GM12892 (cell line): ENCODE results near the gene EMX1.

Experiments
- DNase-seq: peaks from one replicate; pipeline ENCODE4 v3.0.0; 2011; ENCODE audit not compliant: insufficient read length
- FAIRE-seq: peaks from 2 replicates; lab custom pipeline; 2011; peaks lifted over from hg19 to GRCh38; lab: Jason Lieb, UNC
- POLR2A ChIP-seq: IDR thresholded peaks from 2 replicates; pipeline ENCODE4 v1.6.1; 2011; ENCODE audit warnings: low read depth, low read length, control low read depth
- POLR2AphosphoS5 ChIP-seq: IDR thresholded peaks from 2 replicates; pipeline ENCODE4 v1.6.1; 2011; ENCODE audit warnings: low read depth, low read length, control low read depth
- TAF1 ChIP-seq: IDR thresholded peaks from 2 replicates; pipeline ENCODE4 v1.6.1; 2011; ENCODE audit warnings: low read depth, mild to moderate bottlenecking, control low read depth, low read length, borderline replicate concordance

Gene EMX1

DNA sequence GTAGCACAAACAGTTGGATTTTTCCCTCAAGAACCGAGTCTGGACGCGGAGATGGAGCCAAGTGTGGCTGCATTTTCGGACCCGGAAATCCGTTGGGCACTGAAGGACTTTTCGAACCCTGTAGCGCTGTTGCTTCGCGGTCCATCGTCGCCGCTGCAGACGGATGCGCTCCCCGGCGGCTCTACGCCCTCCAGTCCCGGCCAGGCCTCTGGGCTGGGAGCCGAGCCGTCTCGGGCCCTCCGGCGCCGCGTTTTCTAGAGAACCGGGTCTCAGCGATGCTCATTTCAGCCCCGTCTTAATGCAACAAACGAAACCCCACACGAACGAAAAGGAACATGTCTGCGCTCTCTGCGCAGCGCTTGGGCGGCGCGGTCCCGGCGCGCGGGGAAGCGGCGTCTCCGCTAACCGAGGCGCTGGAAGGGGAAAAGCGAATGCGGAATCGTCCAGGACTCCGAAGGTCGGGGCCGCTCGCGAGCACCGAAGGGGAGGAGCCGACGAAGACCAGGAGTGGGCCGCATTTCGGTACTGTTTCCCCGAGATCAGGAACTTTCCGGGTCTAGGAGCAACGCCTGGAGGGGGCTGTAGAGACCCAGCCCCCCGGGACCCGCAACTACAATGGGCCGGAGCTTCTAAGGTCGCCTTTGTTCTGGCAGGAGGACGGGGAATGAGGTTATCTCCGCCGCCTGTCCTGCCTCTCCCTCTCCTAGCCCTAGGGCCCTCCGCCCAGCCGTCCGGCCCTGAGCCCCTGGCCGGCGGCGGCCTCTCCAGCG is 3.2 kb downstream of the EMX1 start:
- no peak for DNase-seq
- FAIRE-seq: no peak
- TF ChIP-seq POLR2AphosphoS5 (no peak), POLR2A (no peak), TAF1 (no peak)

DNA sequence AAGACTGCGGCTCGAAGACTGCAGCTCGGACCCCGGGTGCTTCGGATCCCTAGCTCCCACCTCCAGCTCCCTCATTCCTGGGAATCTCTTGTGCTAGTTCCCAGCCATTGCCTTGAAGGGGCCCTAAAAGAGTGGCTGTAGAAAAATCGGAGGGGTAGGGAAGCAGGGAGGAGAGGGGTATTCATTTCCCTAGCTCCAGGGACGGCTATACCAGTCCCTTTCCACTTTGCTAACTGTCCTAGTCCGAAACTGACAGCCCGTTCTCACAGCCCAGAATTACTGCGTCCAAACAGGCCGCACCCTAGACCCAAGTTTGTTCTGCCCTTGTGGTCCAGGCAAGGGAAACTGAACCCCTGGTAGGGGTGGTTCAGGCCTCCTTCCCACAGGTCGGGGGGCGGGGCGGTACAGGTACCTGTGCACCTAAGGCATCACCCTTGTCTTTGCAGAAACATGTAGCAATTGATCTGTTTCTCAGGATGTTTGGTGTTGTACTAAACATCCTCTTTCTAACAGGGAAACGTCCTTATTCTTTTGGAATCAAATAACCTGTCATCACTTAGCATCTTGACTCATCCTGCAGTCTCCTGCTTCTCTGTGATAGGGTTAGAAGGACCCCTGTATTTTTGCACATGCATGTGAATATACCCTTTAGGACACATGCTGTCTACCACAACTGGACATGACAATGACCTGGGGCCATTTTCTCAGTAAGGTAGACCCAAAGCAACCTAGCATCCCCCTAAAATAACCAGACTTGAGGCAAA is 4.0 kb downstream of the EMX1 start:
- TF ChIP-seq POLR2A: no peak
- TF ChIP-seq TAF1: no peak
- TF ChIP-seq POLR2AphosphoS5: no peak
- peak; percentile 5 for DNase-seq
- no peak for FAIRE-seq

DNA sequence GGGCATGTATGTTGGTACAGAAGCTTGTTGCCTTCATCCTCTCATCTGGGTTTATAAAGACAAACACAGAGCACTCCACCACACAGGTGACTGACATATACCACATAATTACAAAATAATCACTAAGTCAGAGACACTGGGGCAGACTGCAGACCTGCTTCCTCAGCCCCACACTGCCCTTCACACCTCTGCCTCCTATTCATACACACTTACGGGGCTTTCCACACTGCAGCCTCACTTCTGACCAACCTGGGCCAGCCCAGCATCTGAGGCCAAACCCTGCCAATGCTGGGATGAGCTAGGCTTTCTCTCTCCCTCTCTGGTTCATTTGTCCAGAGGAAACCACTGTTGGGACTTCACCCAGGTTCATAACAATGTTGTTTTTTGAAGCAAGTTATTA is 4.5 kb downstream of the EMX1 start:
- DNase-seq (peak; percentile 2), FAIRE-seq (no peak)
- TF ChIP-seq POLR2AphosphoS5: no peak
- TF ChIP-seq POLR2A: no peak
- no peak for TF ChIP-seq TAF1

- DNase-seq: no peak
- FAIRE-seq: no peak
- no peak for TF ChIP-seq POLR2A
- no peak for TF ChIP-seq TAF1
- no peak for TF ChIP-seq POLR2AphosphoS5
Measured at GRCh38 chr2:72923833-72924352, 6.6 kb downstream of the EMX1 start.

DNA sequence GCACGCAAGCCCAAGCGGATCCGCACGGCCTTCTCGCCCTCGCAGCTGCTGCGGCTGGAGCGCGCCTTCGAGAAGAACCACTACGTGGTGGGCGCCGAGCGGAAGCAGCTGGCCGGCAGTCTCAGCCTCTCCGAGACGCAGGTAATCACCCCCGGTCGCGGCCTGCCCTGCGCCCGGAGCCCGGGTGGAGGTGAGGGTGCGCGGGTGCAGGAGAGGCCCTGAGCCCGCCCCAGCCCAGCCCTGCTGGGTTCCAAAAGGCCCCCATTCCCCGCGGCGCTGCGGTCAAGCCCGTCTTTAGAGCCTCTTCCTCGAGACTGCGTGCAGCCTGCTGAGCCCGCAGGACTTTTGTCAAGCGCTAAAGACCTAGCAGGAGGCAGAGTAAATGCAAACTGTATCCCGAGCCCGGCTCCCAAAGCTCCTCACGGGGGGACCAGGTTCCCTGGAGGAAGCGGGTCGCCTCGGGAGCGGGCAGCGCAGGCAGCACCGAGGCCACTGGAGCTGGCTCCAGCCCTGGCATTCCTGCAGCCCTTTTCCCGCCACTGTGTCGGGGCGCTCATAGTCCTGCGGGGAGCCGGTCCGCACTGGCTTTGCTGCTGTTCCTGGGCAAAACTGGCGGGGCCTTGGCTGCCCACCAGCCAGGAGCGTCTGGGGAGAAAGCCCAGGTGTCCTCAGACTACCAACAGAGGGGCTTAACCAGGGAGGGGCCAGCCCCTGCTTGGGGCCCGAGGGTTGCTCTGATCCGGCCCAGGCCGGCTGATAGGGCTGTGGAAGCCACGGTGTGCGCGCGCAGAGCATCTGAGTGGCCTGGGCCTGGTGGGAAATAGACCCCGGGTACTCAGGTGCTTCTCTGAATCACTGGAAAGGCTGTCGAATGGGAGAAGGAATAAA is 7.3 kb downstream of the EMX1 start:
- TF ChIP-seq POLR2A: no peak
- no peak for TF ChIP-seq TAF1
- TF ChIP-seq POLR2AphosphoS5: no peak
- peak; percentile 51 for DNase-seq
- no peak for FAIRE-seq

DNA sequence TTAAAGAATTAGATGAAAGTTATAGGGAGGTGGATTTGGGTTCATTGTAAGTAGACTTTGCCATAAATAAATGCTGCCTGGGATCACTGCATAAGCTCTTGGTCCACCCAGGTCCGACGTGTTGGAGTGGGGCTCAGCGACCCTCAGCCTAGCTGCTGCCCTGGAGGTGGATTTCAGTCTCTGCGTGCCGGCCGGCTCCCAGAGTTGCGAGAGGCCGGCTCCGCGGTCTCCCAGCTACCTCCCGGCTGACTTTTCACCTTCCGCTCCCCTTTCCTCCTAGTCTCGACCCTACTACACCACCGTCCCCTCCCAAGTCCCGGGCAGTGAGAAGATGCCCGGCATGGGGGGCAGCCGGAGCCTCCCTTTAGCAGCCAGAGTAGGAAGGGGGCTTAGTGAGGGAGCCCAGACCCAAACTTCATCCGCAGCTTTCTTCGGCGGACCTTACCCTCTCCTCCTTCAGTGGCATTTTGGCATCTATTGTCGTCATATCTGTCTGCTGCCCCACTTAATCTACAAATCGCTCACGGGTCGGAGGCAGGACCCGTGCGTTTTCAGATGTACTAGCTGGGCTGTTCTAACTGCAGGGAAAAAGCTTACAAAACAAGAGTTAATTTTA is 8.1 kb downstream of the EMX1 start:
- FAIRE-seq (no peak), DNase-seq (peak; percentile 13)
- TF ChIP-seq POLR2AphosphoS5: no peak
- no peak for TF ChIP-seq POLR2A
- TF ChIP-seq TAF1: no peak

GRCh38 chr2:72926368-72926767 is 9.0 kb downstream of the EMX1 start:
- TF ChIP-seq POLR2A (no peak), TAF1 (no peak), POLR2AphosphoS5 (no peak)
- FAIRE-seq (no peak), DNase-seq (no peak)

DNA sequence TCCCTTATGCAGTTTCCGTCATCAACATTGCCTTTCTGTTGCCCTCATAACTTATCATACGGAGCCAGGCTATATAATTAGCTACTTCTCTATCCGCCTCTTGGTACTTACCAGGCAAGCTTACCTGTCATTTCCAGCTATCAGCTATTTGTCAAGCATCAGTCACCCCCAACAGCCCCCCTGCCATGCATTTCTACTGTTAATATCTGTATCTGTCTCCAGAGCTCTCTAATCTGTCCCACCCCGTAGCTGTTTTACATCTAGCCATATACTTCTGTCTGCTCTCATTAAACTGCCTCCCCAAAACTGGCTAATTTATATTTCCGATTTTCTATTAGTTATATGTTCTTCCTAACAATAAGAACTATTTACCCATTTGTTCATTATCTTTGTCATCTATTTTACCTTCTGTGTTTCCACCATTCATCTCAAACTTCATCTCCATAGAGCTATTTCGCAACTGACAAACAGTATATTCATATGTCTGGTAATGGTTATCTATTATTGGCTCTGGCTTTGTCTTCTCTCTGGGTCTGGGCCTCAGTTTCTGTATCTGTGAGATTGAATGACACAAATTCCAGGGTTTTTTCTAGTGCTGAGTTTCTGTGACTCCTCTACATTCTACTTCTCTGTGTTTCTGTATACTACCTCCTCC is 9.6 kb downstream of the EMX1 start:
- DNase-seq (no peak), FAIRE-seq (no peak)
- no peak for TF ChIP-seq POLR2A
- no peak for TF ChIP-seq TAF1
- TF ChIP-seq POLR2AphosphoS5: no peak

DNA sequence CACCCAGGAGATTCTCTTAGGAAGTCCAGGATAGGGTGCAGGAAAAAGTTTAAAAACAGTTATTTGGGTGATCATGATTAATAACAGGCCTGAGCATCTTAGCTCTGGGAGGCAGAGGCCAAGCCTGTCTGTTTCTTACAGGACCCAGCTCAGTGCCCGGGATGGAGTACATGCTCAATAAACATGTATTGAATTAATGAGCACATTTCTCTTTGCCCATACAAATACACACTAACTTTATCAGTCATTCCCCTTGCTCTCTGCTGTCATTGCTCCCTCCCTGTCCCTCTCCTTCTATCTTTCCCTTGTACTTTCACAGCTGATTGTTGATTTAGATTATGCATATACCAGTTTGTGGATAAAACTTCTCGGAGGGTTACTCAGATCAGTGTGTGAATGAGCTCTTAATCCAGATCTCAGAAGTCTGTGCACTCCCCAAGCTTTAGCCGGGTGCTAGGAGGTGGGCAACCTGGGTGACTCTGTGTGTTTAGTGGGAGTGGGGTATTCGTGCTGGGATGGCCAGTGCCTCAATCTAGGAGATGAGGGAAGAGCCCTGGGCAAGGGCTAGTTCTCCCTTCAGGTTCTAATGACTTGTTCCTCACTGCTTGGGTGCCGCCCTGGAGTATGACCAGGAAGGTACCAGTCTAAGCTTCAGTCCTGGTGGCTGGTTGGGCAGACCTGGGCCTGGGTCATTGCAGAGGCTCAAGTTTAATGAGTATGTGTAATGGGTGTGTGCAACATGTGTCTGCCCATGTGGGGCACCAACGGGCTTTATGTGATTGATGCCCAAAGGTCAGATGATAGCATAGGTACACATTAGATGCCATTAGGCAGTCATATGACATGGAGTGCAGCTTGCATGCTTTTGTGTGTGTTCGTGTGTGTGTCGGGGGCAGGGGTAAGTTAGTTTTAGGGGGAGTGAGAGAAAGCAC is 10.6 kb downstream of the EMX1 start:
- no peak for FAIRE-seq
- DNase-seq: no peak
- TF ChIP-seq POLR2AphosphoS5 (no peak), TAF1 (no peak), POLR2A (no peak)

DNA sequence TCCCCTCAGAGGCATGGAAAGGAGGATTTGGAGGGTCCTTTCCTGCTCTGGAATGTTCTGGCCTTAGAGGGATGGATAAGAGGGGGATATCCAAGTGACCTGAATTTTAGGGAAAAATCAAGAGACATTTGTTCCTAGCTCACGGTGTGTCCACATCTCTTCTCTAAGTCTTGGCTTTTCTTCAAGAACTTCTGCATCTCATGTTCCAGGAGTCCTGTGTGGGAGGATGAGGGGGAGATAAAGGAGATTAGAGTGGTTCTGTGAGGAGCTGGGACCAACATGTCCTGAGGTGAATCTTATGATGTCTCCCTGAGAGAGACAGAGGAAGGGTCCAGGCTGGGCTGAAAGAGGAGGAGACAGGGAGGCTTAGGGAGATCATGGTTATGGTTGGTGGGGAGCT is 11.7 kb downstream of the EMX1 start:
- FAIRE-seq (no peak), DNase-seq (no peak)
- TF ChIP-seq TAF1: no peak
- no peak for TF ChIP-seq POLR2A
- no peak for TF ChIP-seq POLR2AphosphoS5
